Psoas muscle (tissue), 8 donors: Measurements from ENCODE around the gene RPS6KA2. TPM values are rescaled to one million over a fixed set of nuclear protein-coding genes. Genes with fewer than 3 reads are reported as not detected.

ENCODE experiments used
- ATAC-seq, 4 donors: fragments of 200-7000 bp; cut with Tn5 transposase; one replicate each; pipeline ENCODE4 v1.9.1; 2020; ENCODE audit warnings: moderate library complexity in 3 of 4, mild to moderate bottlenecking in 2 of 4
- DNase-seq, 2 donors: peaks; one replicate each; pipeline ENCODE4 v3.0.0-alpha.2; 2020
- H3K27ac ChIP-seq: fragments of 200-600 bp; one replicate; pipeline ENCODE4 v1.8.0; 2022
- H3K27me3 ChIP-seq, 3 donors: fragments of 200-600 bp in 1 of 3; one replicate each; pipeline versions ENCODE4 v1.6.1 to v1.8.0; 2013 to 2022; ENCODE audit warnings: low read length in 2 of 3, mild to moderate bottlenecking in 2 of 3, moderate library complexity in 1 of 3; ENCODE audit not compliant: insufficient read depth in 3 of 3
- H3K36me3 ChIP-seq, 2 donors: fragments of 200-600 bp in 1 of 2; one replicate each; pipeline versions ENCODE4 v1.6.1 to v1.8.0; 2013 to 2022; ENCODE audit warnings: low read depth in 1 of 2, mild to moderate bottlenecking in 1 of 2, moderate library complexity in 1 of 2; ENCODE audit not compliant: insufficient read depth in 1 of 2
- H3K4me1 ChIP-seq: fragments of 200-600 bp; one replicate; pipeline ENCODE4 v1.8.0; 2022
- H3K4me3 ChIP-seq: fragments of 200-600 bp; one replicate; pipeline ENCODE4 v1.8.0; 2022; ENCODE audit warnings: mild to moderate bottlenecking
- H3K9me3 ChIP-seq: fragments of 200-600 bp; one replicate; pipeline ENCODE4 v1.8.0; 2022
- CTCF ChIP-seq: fragments of 200-600 bp; IDR thresholded peaks from one replicate; pipeline ENCODE4 v1.8.0; 2022; ENCODE audit warnings: antibody characterized with exemption
- WGBS, 3 donors: extraction: QIAGEN DNeasy Blood & Tissue Kit; methylation state at CpG; one replicate each; pipeline versions ENCODE4 v1.1.6 to v1.1.7; 2013; 5-methylcytosine and 5-hydroxymethylcytosine counted together
- intact Hi-C, 2 donors: fragments of 100-400 bp; cut with DNase I; formaldehyde crosslinking; loops; one replicate each; pipeline versions ENCODE4 v1.11.0 to v1.14.2; 2022
- polyA plus RNA-seq, 3 donors: library from polyadenylated mRNA; stranded (reverse); fragments of 200-250 nt; gene quantifications; one replicate each; pipeline ENCODE4 v1.2.3, GENCODE V29; 2013
- total RNA-seq, 4 donors: library from RNA; stranded (reverse); fragmentation: NEBNext Ultra II Directional in 2 of 4; extraction: Animal tissue kit (Norgen Biotek cat#: 25700) in 2 of 4; gene quantifications; one replicate each; pipeline versions ENCODE4 v1.2.1 to v1.2.4, GENCODE V29; 2021 to 2023
- donor health status: healthy with polysubstance abuse.
- donor health status: DM: no; HTN: no; CAD: no; lungs with moderate emphysema.
- donor health status: Bipolar disorder and iron deficiency.
- donor health status: healthy.
- donor health status: DM: yes; HTN: yes; CAD: no.
- donor health status: DM: no; HTN: no; CAD: no.
- donor health status: DM: no; HTN: no; CAD: no.
- donor health status: DM: yes; HTN: yes; CAD: no.

RPS6KA2 gene
- total and polyA plus RNA-seq, 7 donors, result 7.8 to 40.4 (median 20.0) TPM

- peaks cover 8% of the 10 kb centered on the region for H3K4me1 ChIP-seq
- H3K27ac ChIP-seq, result no peak overlapping the region
- H3K4me3 ChIP-seq, result no peak overlapping the region
- no peak for ATAC-seq
- DNase-seq, result no peak
- no peaks in the 10 kb centered on the region for H3K9me3 ChIP-seq
- no peak for TF ChIP-seq CTCF
- H3K27me3 ChIP-seq, result no peaks in the 10 kb centered on the region
- intact Hi-C loops, result no loop called here
- H3K36me3 ChIP-seq, result peaks cover 6 to 70% of the 10 kb centered on the region in 2 donors
- 91 to 96% (median 94%) methylated on average over 7 of the region's 7 CpGs for WGBS, 3 donors
Measured at GRCh38 chr6:166499350-166500163, 127.5 kb downstream of the RPS6KA2 start.

GRCh38 chr6:166498661-166499349, 128.2 kb downstream of the RPS6KA2 start:
- WGBS, 3 donors, result 94 to 95% (median 95%) methylated on average over 23 of the region's 23 CpGs
- ATAC-seq (no peak), DNase-seq (no peak)
- no peak overlapping the region for H3K4me3 ChIP-seq
- peaks cover 6 to 70% of the 10 kb centered on the region in 2 donors for H3K36me3 ChIP-seq
- H3K9me3 ChIP-seq, result no peaks in the 10 kb centered on the region
- no peaks in the 10 kb centered on the region for H3K27me3 ChIP-seq
- peaks cover 8% of the 10 kb centered on the region for H3K4me1 ChIP-seq
- no peak for TF ChIP-seq CTCF
- intact Hi-C loops, result no loop called here
- no peak overlapping the region for H3K27ac ChIP-seq

- intact Hi-C loops, result no loop called here
Measured at GRCh38 chr6:166498228-166498627, 128.8 kb downstream of the RPS6KA2 start.

GRCh38 chr6:166497087-166497899, 129.8 kb downstream of the RPS6KA2 start:
- TF ChIP-seq CTCF, result no peak
- peaks cover 6 to 73% of the 10 kb centered on the region in 2 donors for H3K36me3 ChIP-seq
- intact Hi-C loops, result no loop called here
- H3K9me3 ChIP-seq, result no peaks in the 10 kb centered on the region
- WGBS, 3 donors, result 92 to 94% (median 92%) methylated on average over 32 of the region's 32 CpGs
- no peaks in the 10 kb centered on the region for H3K27me3 ChIP-seq
- no peak overlapping the region for H3K27ac ChIP-seq
- no peak overlapping the region for H3K4me3 ChIP-seq
- ATAC-seq (no peak), DNase-seq (no peak)
- H3K4me1 ChIP-seq, result peaks cover under 1% of the 10 kb centered on the region

More at GRCh38 chr6:166498228-166498627, 128.8 kb downstream of the RPS6KA2 start:
- WGBS, 3 donors, result 91 to 96% (median 94%) methylated on average over 25 of the region's 25 CpGs
- ATAC-seq (no peak), DNase-seq (no peak)
- Histone ChIP-seq H3K4me1 (peaks cover 8% of the 10 kb centered on the region), H3K27ac (no peak overlapping the region), H3K36me3 (peaks cover 6 to 70% of the 10 kb centered on the region in 2 donors), H3K9me3 (no peaks in the 10 kb centered on the region), H3K4me3 (no peak overlapping the region), H3K27me3 (no peaks in the 10 kb centered on the region)
- TF ChIP-seq CTCF, result no peak
